SU-DHL-6 (cell line): ENCODE measurements around the gene BCL2L11.

Experiments used
- CTCF ChIP-seq: fragments of 200-600 bp; sonication (generic); IDR thresholded peaks from one replicate; pipeline ENCODE4 v1.5.1; 2017; ENCODE audit warnings: antibody characterized with exemption, mild to moderate bottlenecking, low read length, moderate library complexity; ENCODE audit not compliant: insufficient read depth, poor library complexity, severe bottlenecking
- EZH2phosphoT487 ChIP-seq: fragments of 200-600 bp; sonication (generic), shearing (Covaris generic); conservative IDR thresholded peaks from 2 replicates; pipeline ENCODE4 v1.6.1; 2018; ENCODE audit warnings: mild to moderate bottlenecking, antibody characterized with exemption, low read length, moderate library complexity, mixed read lengths

- TF ChIP-seq CTCF (no peak), EZH2phosphoT487 (no peak)
Measured at GRCh38 chr2:111149882-111150455, 29.3 kb downstream of the BCL2L11 start.
